RWPE1 (cell line): Measurements from ENCODE around the gene CTNNAL1.
A peak's percentile ranks its signal among the peaks of the same experiment; 100 is the strongest.
"Not testable (repeated sequence)": the region's sequence is repeated elsewhere in the genome, so short reads cannot be mapped to it uniquely, and the experiment has no call there.

Experiments used
- CTCF ChIA-PET: fragments of 350-600 bp; sonication (Branson Sonifier 250); formaldehyde crosslinking; extraction: SDS; loops from one replicate; lab custom pipeline; 2021; lab: Yijun Ruan, JAX
- POLR2A ChIA-PET: fragments of 400-600 bp; formaldehyde crosslinking; extraction: SDS; loops from one replicate; lab custom pipeline; 2020; ENCODE audit warnings: antibody characterized with exemption; ENCODE audit not compliant: low non-redundant PET; lab: Yijun Ruan, JAX
- DNase-seq: peaks from one replicate; pipeline ENCODE4 v3.0.0; 2012; ENCODE audit warnings: low spot score
- H3K27ac ChIP-seq: fragments of 450-650 bp; 2 replicates; pipeline ENCODE4 v1.5.1; 2017
- CTCF ChIP-seq: fragments of 450-650 bp; conservative IDR thresholded peaks from 2 replicates; pipeline ENCODE4 v1.5.1; 2017; ENCODE audit warnings: low read depth, mild to moderate bottlenecking

CTNNAL1 gene

GRCh38 chr9:108933718-108934322 lies 79.5 kb downstream of the CTNNAL1 start, which contains the start of gene ELP1:
Gene ELP1, minus strand, starts transcription at chr9:108934124. Its CDS starts 2,978 bp downstream, at chr9:108931146.
- ChIA-PET CTCF (no interaction called here), POLR2A (no interaction called here)
- peak within 1 kb of the TSS; percentile 88 for H3K27ac ChIP-seq
- peak; percentile 98 for DNase-seq
- TF ChIP-seq CTCF, result peak; percentile 61

GRCh38 chr9:108933231-108933717 lies 80.0 kb downstream of the CTNNAL1 start:
- CTCF ChIA-PET, result no interaction called here
- H3K27ac ChIP-seq, result peak overlapping the region; percentile 88

GRCh38 chr9:108928386-108928785 lies 84.9 kb downstream of the CTNNAL1 start:
- DNase-seq, result no peak
- CTCF ChIA-PET, result interaction anchor here (0.7 kb wide), 2 partner anchors 12 to 135 kb away, joined by 4 to 6 read pairs; no protein-coding TSS in a partner anchor
- TF ChIP-seq CTCF, result no peak

More at GRCh38 chr9:108933231-108933717, 80.0 kb downstream of the CTNNAL1 start:
- POLR2A ChIA-PET, result no interaction called here
- no peak for TF ChIP-seq CTCF
- DNase-seq, result peak; percentile 62

GRCh38 chr9:108924466-108924865 lies 88.8 kb downstream of the CTNNAL1 start:
- DNase-seq, result no peak
- ChIA-PET POLR2A (no interaction called here), CTCF (no interaction called here)
- TF ChIP-seq CTCF, result no peak
- H3K27ac ChIP-seq, result no peak overlapping the region

More at GRCh38 chr9:108928386-108928785, 84.9 kb downstream of the CTNNAL1 start:
- no peak overlapping the region for H3K27ac ChIP-seq
- POLR2A ChIA-PET, result no interaction called here

GRCh38 chr9:108921200-108921599 lies 92.1 kb downstream of the CTNNAL1 start:
- no peak for DNase-seq
- TF ChIP-seq CTCF, result no peak
- ChIA-PET POLR2A (no interaction called here), CTCF (interaction anchor here (0.7 kb wide), 2 partner anchors 9 to 157 kb away, joined by 3 to 5 read pairs; no protein-coding TSS in a partner anchor)
- H3K27ac ChIP-seq, result no peak overlapping the region

GRCh38 chr9:108920401-108920800 lies 92.9 kb downstream of the CTNNAL1 start:
- CTCF ChIA-PET, POLR2A ChIA-PET, H3K27ac ChIP-seq, DNase-seq: not testable (repeated sequence)

- DNase-seq, result no peak
- H3K27ac ChIP-seq, result no peak overlapping the region
- ChIA-PET CTCF (interaction anchor here (0.6 to 0.7 kb wide), 2 partner anchors 426 to 428 kb away, joined by 4 to 7 read pairs; no protein-coding TSS in a partner anchor), POLR2A (no interaction called here)
- TF ChIP-seq CTCF, result no peak
Observed at GRCh38 chr9:108919517-108919916, 93.8 kb downstream of the CTNNAL1 start.
